ENCODE results near the gene CHD1L. TPM values are rescaled to one million over a fixed set of nuclear protein-coding genes. Genes with fewer than 3 reads are reported as not detected.

The CHD1L gene
- total and polyA plus RNA-seq, 2 of the 13 experiments (the other 11 are each of a cell fraction or from before 2014, with no cell fraction given), result 74.3 to 111 TPM

GRCh38 chr1:147201786-147202185 is 40.7 kb upstream of the CHD1L start:
- CTCF ChIA-PET (ENCODE audit: low intra/inter-chr PET ratio, low total read pairs), result no interaction called here
- no peaks in the 10 kb centered on the region for H3K4me1 ChIP-seq (ENCODE audit: insufficient read depth, low read length)
- no TSS peak for BruUV-seq (replicated peaks)
- H3K79me2 ChIP-seq (ENCODE audit: insufficient read depth, low read length), result no peaks in the 10 kb centered on the region
- WGBS (ENCODE audit: low lambda C conversion rate), result 96% methylated on average over 1 of the region's 1 CpG
- no peak overlapping the region for H3K9ac ChIP-seq (ENCODE audit: insufficient read depth, low read depth, low read length)
- no peak overlapping the region for H2AFZ ChIP-seq (ENCODE audit: low read length)
- H3K4me3 ChIP-seq (replicated peaks in 1 of 3; ENCODE audit: insufficient read depth in 1 of 3, low read depth in 2 of 3, low read length in 3 of 3), result no peak overlapping the region
- H3K36me3 ChIP-seq (replicated peaks in 1 of 2; ENCODE audit: control insufficient read depth in 1 of 2, insufficient read depth in 2 of 2, low read length in 2 of 2), result peaks cover 9 to 28% of the 10 kb centered on the region in 2 experiments
- DNase-seq (ENCODE audit: low spot score), result no peak
- POLR2A ChIA-PET, result interaction anchor here (1.0 to 3.4 kb wide), 3 partner anchors 10 to 40 kb away, joined by 5 to 16 read pairs (median 12); partner anchors contain the start of gene CHD1L
- FAIRE-seq, result no peak
- no peak overlapping the region for H3K4me2 ChIP-seq (ENCODE audit: low read depth, low read length)
- ATAC-seq, result no peak
- H4K20me1 ChIP-seq (ENCODE audit: insufficient read depth, low read length), result no peaks in the 10 kb centered on the region; the same call in 1 of the 2 replicates
- in situ Hi-C loops (cut with HindIII; ENCODE audit: extremely low pct_ligation_motif_present, low pct_unique_long_range_greater_than_20kb), result no loop called here
- H3K9me3 ChIP-seq (ENCODE audit: low read length), result peaks cover 4% of the 10 kb centered on the region; the same call in 1 of the 2 replicates
- no peaks in the 10 kb centered on the region for H3K27me3 ChIP-seq (ENCODE audit: control insufficient read depth in 1 of 2, insufficient read depth in 2 of 2, low read length in 2 of 2)
- intact Hi-C loops (cut with micrococcal nuclease; ENCODE audit: unreplicated experiment), result loop anchor here (5.0 kb wide), 1 partner anchor 36 kb away; no protein-coding TSS in a partner anchor
- H3K27ac ChIP-seq (ENCODE audit: extremely low read length, insufficient read depth, low read length), result no peak overlapping the region
- TF ChIP-seq MED13 (CRISPR knock-in tag; IDR thresholded peaks at IDR 0.05), result no peak
- no peak for TF ChIP-seq MAFG (CRISPR knock-in tag; IDR thresholded peaks at IDR 0.05)
- no peak for TF ChIP-seq EHMT2 (IDR thresholded peaks at IDR 0.05; ENCODE audit: borderline replicate concordance, low read depth, low read length)
- TF ChIP-seq ZNF83 (CRISPR knock-in tag; IDR thresholded peaks at IDR 0.05; ENCODE audit: borderline replicate concordance), result no peak
- no peak for TF ChIP-seq ZNF230 (CRISPR knock-in tag; IDR thresholded peaks at IDR 0.05)
- 0 out of 2 replicates have a peak, but pooled peaks have one; percentile 8 for TF ChIP-seq IRF2 (CRISPR knock-in tag; IDR thresholded peaks at IDR 0.05)
- no peak for TF ChIP-seq ZNF142 (CRISPR knock-in tag; IDR thresholded peaks at IDR 0.05)
- TF ChIP-seq ZNF724P (CRISPR knock-in tag; IDR thresholded peaks at IDR 0.05; ENCODE audit: borderline replicate concordance), result no peak
- TF ChIP-seq KLF9 (CRISPR knock-in tag; IDR thresholded peaks at IDR 0.05; ENCODE audit: low read depth), result no peak
- TF ChIP-seq ATF1 (CRISPR knock-in tag; IDR thresholded peaks at IDR 0.05), result no peak
- no peak for TF ChIP-seq FOXA3 (CRISPR knock-in tag; IDR thresholded peaks at IDR 0.05)
- TF ChIP-seq POGK (CRISPR knock-in tag; conservative IDR thresholded peaks at IDR 0.05), result no peak
- peak; percentile 90 for TF ChIP-seq AGO2 (optimal IDR thresholded peaks at IDR 0.05; ENCODE audit: low read depth, low read length)
- TF ChIP-seq RBFOX2 (IDR thresholded peaks at IDR 0.05; ENCODE audit: low read depth, low read length), result peak; percentile 42
- no peak for TF ChIP-seq CREB1 (IDR thresholded peaks at IDR 0.05)
- no peak for TF ChIP-seq CREB1 (CRISPR knock-in tag; IDR thresholded peaks at IDR 0.05)
- TF ChIP-seq PAF1 (CRISPR knock-in tag; IDR thresholded peaks at IDR 0.05), result peak; percentile 4; the same call in 1 of the 2 replicates
- TF ChIP-seq DNMT1 (CRISPR knock-in tag; IDR thresholded peaks at IDR 0.05), result no peak
